ENCODE results near the gene COL4A4. TPM values are rescaled to one million over a fixed set of nuclear protein-coding genes. Genes with fewer than 3 reads are reported as not detected.
A peak's percentile ranks its signal among the peaks of the same experiment; 100 is the strongest.

The COL4A4 gene
- total RNA-seq = 9.8 TPM
- long read RNA-seq, partial matches to known transcripts = 5 of 14 reads
- long read RNA-seq, other reads (novel, unspliced or antisense) = 9 of 14 reads

- ATAC-seq = peak; percentile 95
These were observed at the start of gene COL4A4, which contains the start of gene COL4A3 for GRCh38 chr2:227163998-227164762. Gene COL4A4, minus strand, starts transcription at chr2:227164205. Its CDS starts 16,722 bp downstream, at chr2:227147483. Gene COL4A3, plus strand, starts transcription at chr2:227164624. Its CDS starts 103 bp downstream, at chr2:227164727.

GRCh38 chr2:227207573-227207972 lies 43.6 kb upstream of the COL4A4 start:
- intact Hi-C loops (cut with micrococcal nuclease) = no loop called here
- ATAC-seq = no peak

More at GRCh38 chr2:227163998-227164762, at the start of gene COL4A4, which contains the start of gene COL4A3:
- intact Hi-C loops (cut with micrococcal nuclease) = no loop called here
- peak; percentile 84 for DNase-seq

DNA sequence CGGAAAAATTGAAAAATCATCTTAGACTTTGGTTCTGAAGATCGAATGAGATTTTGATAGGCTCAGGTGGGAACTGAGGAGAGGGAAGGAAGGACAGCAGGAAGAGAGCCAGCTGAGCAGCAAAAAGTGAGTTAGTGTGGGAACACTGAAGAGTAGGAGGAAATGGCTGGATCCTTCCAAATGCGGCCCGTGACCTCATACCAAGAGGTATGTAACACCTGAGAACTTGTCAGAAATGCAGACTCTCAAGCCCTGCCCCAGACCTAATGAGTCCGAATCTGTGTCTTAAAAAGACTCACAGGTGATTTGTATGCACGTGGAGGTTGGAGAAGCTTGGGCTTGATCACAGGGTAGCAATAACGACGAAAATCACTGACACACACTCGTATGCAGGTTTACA lies 42.4 kb upstream of the COL4A4 start:
- no peak for ATAC-seq
- DNase-seq = no peak
- intact Hi-C loops (cut with micrococcal nuclease) = no loop called here

More at GRCh38 chr2:227207573-227207972, 43.6 kb upstream of the COL4A4 start:
- DNase-seq = no peak

GRCh38 chr2:227205701-227206100 lies 41.7 kb upstream of the COL4A4 start:
- intact Hi-C loops (cut with micrococcal nuclease) = no loop called here
- DNase-seq = no peak
- ATAC-seq = no peak

GRCh38 chr2:227204452-227204851 lies 40.4 kb upstream of the COL4A4 start:
- intact Hi-C loops (cut with micrococcal nuclease) = no loop called here
- DNase-seq (no peak), ATAC-seq (no peak)

DNA sequence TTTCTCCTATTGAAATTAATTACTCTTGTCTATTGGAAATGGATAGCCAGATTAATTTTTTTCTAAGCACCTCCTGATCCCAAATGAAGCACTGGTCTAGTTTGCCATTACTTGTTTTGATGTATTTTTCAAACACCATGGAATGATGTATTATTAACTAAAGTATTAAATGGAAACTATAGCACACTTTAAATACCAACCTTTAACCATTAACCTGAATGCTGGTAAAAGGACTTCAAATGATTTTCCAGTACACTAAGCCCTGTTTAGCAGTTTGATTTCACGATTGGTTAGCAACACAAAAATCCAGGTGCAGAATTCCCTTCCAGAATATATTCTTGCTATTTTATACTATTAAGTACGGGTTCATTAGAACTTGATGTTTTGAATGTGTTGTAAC lies 37.8 kb upstream of the COL4A4 start:
- intact Hi-C loops (cut with micrococcal nuclease) = no loop called here
- DNase-seq = no peak
- ATAC-seq = no peak

DNA sequence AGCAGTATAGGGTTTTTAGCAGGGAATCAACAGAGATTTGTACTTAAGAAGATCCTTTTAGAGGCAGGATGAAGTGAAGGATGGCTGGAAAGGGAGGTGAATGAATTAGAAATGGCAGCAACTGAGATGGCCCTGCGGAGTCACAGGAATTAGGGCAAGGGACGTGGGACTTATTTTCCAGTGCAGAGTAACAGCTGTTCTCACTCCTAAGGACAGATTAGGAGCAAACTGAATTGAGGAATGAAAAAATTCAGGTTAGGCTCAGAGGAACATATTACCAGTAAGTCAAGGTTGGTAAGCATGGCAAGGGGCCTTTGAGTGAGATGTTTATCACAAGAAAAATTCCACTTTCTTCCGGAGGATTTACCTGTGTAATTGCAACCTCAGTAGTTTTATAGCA lies 34.9 kb upstream of the COL4A4 start:
- ATAC-seq = no peak
- intact Hi-C loops (cut with micrococcal nuclease) = no loop called here

DNA sequence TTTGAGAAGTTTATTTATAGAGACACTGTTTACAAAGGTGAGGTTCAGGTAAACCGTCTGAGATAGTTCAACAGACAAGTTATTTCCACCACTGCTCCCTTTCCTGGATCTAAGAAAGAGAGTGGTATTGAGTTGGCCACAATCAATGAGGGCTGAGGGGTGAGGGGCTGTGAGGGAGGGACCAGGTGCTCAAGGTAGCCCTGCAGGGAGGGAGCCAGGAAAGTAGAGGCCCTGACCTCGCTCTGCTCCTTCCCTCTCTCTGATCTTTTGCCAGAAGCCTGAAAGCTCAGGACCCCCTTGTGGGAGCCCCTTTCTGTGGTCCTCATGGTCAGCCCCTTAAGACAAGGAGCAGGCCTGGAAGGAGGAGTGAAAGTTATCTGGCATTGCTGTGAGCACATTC lies 30.2 kb upstream of the COL4A4 start:
- ATAC-seq (no peak), DNase-seq (no peak)
- intact Hi-C loops (cut with micrococcal nuclease) = no loop called here

More for the DNA sequence above, 34.9 kb upstream of the COL4A4 start:
- DNase-seq = no peak

GRCh38 chr2:227192491-227192890 lies 28.5 kb upstream of the COL4A4 start:
- intact Hi-C loops (cut with micrococcal nuclease) = no loop called here
- DNase-seq (no peak), ATAC-seq (no peak)

GRCh38 chr2:227191367-227191766 lies 27.4 kb upstream of the COL4A4 start:
- no peak for DNase-seq
- intact Hi-C loops (cut with micrococcal nuclease) = no loop called here
- no peak for ATAC-seq

DNA sequence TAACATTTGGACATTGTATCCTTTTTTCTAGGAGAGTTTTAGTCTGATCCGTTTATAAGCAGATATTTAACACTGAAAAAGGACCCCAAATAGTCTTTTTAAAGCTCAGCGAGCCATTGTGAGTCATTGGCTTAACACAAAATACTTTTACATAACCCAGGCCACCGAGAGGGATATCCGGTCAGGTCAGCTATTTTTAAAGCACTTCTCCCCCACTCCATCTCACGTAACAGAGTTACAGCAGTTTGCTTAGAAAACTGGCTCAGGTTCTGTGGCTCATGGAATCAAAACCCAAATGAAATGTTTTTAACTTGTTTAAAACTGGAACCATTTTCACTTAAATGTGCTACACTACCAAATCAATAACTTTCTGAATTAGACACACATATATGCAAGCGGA lies 24.3 kb upstream of the COL4A4 start:
- ATAC-seq = peak; percentile 92

GRCh38 chr2:227186751-227187150 lies 22.7 kb upstream of the COL4A4 start:
- peak; percentile 58 for ATAC-seq
- intact Hi-C loops (cut with micrococcal nuclease) = no loop called here
- no peak for DNase-seq

More for the DNA sequence above, 24.3 kb upstream of the COL4A4 start:
- DNase-seq = no peak
- intact Hi-C loops (cut with micrococcal nuclease) = no loop called here

GRCh38 chr2:227185615-227186232 lies 21.7 kb upstream of the COL4A4 start:
- intact Hi-C loops (cut with micrococcal nuclease) = no loop called here

DNA sequence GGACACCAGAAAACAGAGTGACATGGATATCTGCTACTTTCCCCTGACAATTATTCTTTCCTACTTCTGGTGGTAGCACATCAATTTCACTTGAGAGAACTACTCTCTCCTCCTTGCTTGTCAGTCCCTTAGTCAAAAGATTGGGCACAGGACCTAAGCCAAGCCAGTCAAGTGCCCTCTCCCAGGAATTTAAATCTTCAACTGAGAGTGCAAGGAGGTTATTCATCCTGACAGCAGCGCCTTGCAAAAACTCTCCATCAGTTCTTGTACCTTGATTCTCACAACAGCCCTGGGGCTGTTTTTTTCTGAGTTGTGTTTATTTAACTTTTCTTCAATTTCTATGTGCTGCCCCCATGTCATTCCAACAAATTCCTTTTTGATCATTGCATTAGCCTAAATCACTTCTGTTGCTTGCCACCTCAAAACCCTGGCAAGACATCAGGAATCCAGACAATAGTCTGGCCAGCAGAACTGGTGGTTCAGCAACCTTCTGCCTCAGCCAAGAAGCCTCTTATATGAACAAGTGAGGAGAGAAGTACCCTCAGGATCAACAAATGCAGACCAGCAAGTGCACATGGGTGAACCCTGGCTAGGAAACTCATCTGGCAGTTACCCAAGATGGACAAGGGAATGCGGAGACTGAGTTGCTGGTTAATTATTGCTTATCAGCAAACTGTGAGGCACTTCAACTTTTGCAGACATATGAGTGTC lies 19.8 kb upstream of the COL4A4 start:
- ATAC-seq = no peak
- intact Hi-C loops (cut with micrococcal nuclease) = no loop called here
- no peak for DNase-seq

More at GRCh38 chr2:227185615-227186232, 21.7 kb upstream of the COL4A4 start:
- ATAC-seq = no peak
- no peak for DNase-seq

DNA sequence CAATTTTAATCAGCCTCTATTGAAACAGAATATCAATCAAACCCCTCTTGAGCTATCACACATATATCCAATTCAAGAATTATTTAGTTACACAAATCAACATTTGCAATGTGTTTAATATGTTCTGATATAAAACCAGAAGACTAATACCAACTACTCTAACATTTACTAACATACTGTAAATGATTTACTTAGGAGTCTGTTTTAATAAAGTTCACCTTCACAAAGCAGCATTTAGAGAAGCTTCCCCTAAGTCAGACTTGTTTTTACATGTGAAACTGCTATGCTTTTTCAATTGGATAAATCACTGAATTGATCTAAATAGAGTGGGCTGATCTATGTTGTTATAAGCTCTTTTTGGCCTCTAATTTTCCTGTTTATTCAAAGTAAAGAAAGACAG lies 18.8 kb upstream of the COL4A4 start:
- DNase-seq (no peak), ATAC-seq (no peak)
- intact Hi-C loops (cut with micrococcal nuclease) = no loop called here

DNA sequence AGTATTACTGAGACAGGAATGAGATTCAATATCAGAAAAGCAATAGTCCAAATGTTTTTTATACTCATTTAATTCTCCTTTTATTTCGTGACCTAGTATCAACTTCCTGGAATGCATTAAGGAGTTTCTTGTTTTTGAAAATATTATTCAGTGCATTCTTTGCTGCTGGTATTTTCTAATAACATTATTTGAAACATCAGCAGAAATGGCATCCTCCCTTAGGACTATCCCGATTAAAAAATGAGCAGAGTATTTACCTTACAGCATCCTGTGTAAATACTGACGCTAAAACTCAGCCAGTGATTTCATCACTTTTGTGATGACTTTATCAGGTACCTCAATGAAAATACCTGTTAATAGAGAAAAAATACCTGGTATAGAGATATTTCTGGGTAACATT lies 16.8 kb upstream of the COL4A4 start:
- intact Hi-C loops (cut with micrococcal nuclease) = no loop called here
- ATAC-seq (no peak), DNase-seq (no peak)

GRCh38 chr2:227179988-227180685 lies 16.1 kb upstream of the COL4A4 start:
- intact Hi-C loops (cut with micrococcal nuclease) = no loop called here
- peak; percentile 40 for DNase-seq
- ATAC-seq = peak; percentile 89

GRCh38 chr2:227177592-227178336 lies 13.8 kb upstream of the COL4A4 start:
- no peak for DNase-seq
- ATAC-seq = no peak
- intact Hi-C loops (cut with micrococcal nuclease) = no loop called here
